Ovary (tissue), 9 donors: ENCODE results near the gene CCDC3. TPM values are rescaled to one million over a fixed set of nuclear protein-coding genes. Genes with fewer than 3 reads are reported as not detected.

ENCODE experiments used
- DNase-seq, 5 donors: peaks; one replicate each; pipeline ENCODE4 v3.0.0-alpha.2; 2019 to 2020
- H3K27ac ChIP-seq, 2 donors: fragments of 200-600 bp; one replicate each; pipeline versions ENCODE4 v1.5.1 to v1.8.0; 2019 to 2022
- H3K27me3 ChIP-seq: fragments of 200-600 bp; one replicate; pipeline ENCODE4 v1.8.0; 2022
- H3K36me3 ChIP-seq: fragments of 200-600 bp; sonication (generic); one replicate; pipeline ENCODE4 v1.5.1; 2019
- H3K4me1 ChIP-seq: one replicate; pipeline ENCODE4 v1.8.1; 2013; ENCODE audit warnings: mild to moderate bottlenecking, moderate library complexity; ENCODE audit not compliant: insufficient read depth
- H3K4me3 ChIP-seq: fragments of 200-600 bp; sonication (generic); one replicate; pipeline ENCODE4 v1.5.1; 2017
- H3K9me3 ChIP-seq, 2 donors: fragments of 200-600 bp in 1 of 2; sonication (generic) in 1 of 2; one replicate each; pipeline versions ENCODE4 v1.5.1 to v1.8.1; 2013 to 2019; ENCODE audit warnings: mild to moderate bottlenecking in 1 of 2, moderate library complexity in 1 of 2
- CTCF ChIP-seq, 3 donors: fragments of 450-650 bp in 2 of 3; fragments of 200-600 bp in 1 of 3; IDR thresholded peaks; one replicate each; pipeline versions ENCODE4 v1.5.1 to v1.8.0; 2016 to 2022; ENCODE audit warnings: antibody characterized with exemption in 3 of 3, mild to moderate bottlenecking in 1 of 3
- EP300 ChIP-seq: sonication (generic); formaldehyde crosslinking; IDR thresholded peaks from one replicate; pipeline ENCODE4 v1.6.1; 2017; ENCODE audit warnings: antibody characterized with exemption
- POLR2A ChIP-seq: fragments of 450-650 bp; IDR thresholded peaks from one replicate; pipeline ENCODE4 v1.6.1; 2017; ENCODE audit warnings: antibody characterized with exemption, mild to moderate bottlenecking, moderate library complexity
- WGBS, 3 donors: extraction: QIAGEN DNeasy Blood & Tissue Kit in 1 of 3; methylation state at CpG; one replicate each; pipeline versions ENCODE4 v1.1.5 to v1.1.7; 2013 to 2017; 5-methylcytosine and 5-hydroxymethylcytosine counted together
- intact Hi-C, 4 donors: fragments of 100-400 bp; cut with DNase I; formaldehyde crosslinking; loops; one replicate each; pipeline versions ENCODE4 v1.11.0 to v1.15.1; 2022 to 2023
- polyA plus RNA-seq, 2 donors: library from polyadenylated mRNA; stranded (reverse); fragments of 200-250 nt in 1 of 2; fragments of 350-450 nt in 1 of 2; fragmentation: Illumina TruSeq in 1 of 2; extraction: RNeasy Lipid Tissue Mini Kit (QIAGEN cat#74804) in 1 of 2; gene quantifications; one replicate each; pipeline ENCODE4 v1.2.3, GENCODE V29; 2013 to 2014
- total RNA-seq, 7 donors: library from RNA; depleted of rRNA in 2 of 7; stranded (reverse); fragments of >200 nt in 2 of 7; fragmentation: NEBNext Ultra II Directional in 3 of 7; extraction: Animal tissue kit (Norgen Biotek cat#: 25700) in 3 of 7; gene quantifications; one replicate each; pipeline versions ENCODE4 v1.1.0 to v1.2.4, GENCODE V29; 2016 to 2023
- donor health status: DM: no; HTN: no; CAD: no; lungs with moderate emphysema.
- donor health status: DM: no; HTN: no; CAD: no.
- donor health status: Bipolar disorder and iron deficiency.
- donor health status: DM: yes; HTN: yes; CAD: no.
- donor health status: DM: no; HTN: no; CAD: no.
- donor health status: DM: yes; HTN: yes; CAD: no.

CCDC3 gene
- total and polyA plus RNA-seq, 9 donors, result 14.3 to 190 (median 53.7) TPM

GRCh38 chr10:12937527-12937926, 64.0 kb downstream of the CCDC3 start:
- peaks cover 6% of the 10 kb centered on the region for H3K4me1 ChIP-seq
- no peak overlapping the region for H3K27ac ChIP-seq
- no peak overlapping the region for H3K4me3 ChIP-seq
- TF ChIP-seq CTCF (IDR thresholded peaks at IDR 0.05) (no peak), POLR2A (no peak), EP300 (no peak)
- 93 to 95% (median 94%) methylated on average over 3 of the region's 3 CpGs for WGBS, 3 donors
- H3K27me3 ChIP-seq, result no peaks in the 10 kb centered on the region
- no peak for DNase-seq
- H3K36me3 ChIP-seq, result no peaks in the 10 kb centered on the region
- intact Hi-C loops, result no loop called here
- no peaks in the 10 kb centered on the region for H3K9me3 ChIP-seq

- no peak for TF ChIP-seq EP300
- TF ChIP-seq CTCF (IDR thresholded peaks at IDR 0.05), result no peak
- TF ChIP-seq POLR2A, result no peak
- 96 to 97% (median 96%) methylated on average over 4 of the region's 4 CpGs for WGBS, 3 donors
- H3K36me3 ChIP-seq, result no peaks in the 10 kb centered on the region
Measured at GRCh38 chr10:12934777-12935176, 66.7 kb downstream of the CCDC3 start.

GRCh38 chr10:12929381-12929780, 72.1 kb downstream of the CCDC3 start:
- H3K27ac ChIP-seq, result no peak overlapping the region
- WGBS, 3 donors, result 91 to 98% (median 93%) methylated on average over 2 of the region's 2 CpGs
- no peaks in the 10 kb centered on the region for H3K36me3 ChIP-seq
- no peak overlapping the region for H3K4me3 ChIP-seq
- TF ChIP-seq CTCF (IDR thresholded peaks at IDR 0.05) (no peak), POLR2A (no peak), EP300 (no peak)
- no peaks in the 10 kb centered on the region for H3K9me3 ChIP-seq
- no peaks in the 10 kb centered on the region for H3K27me3 ChIP-seq
- DNase-seq, result no peak
- H3K4me1 ChIP-seq, result no peaks in the 10 kb centered on the region
- intact Hi-C loops, result no loop called here

More at GRCh38 chr10:12934777-12935176, 66.7 kb downstream of the CCDC3 start:
- Histone ChIP-seq H3K27ac (no peak overlapping the region), H3K27me3 (no peaks in the 10 kb centered on the region), H3K4me1 (no peaks in the 10 kb centered on the region), H3K4me3 (no peak overlapping the region), H3K9me3 (no peaks in the 10 kb centered on the region)
- intact Hi-C loops, result no loop called here
- no peak for DNase-seq

GRCh38 chr10:12928571-12928970, 72.9 kb downstream of the CCDC3 start:
- TF ChIP-seq CTCF (IDR thresholded peaks at IDR 0.05) (no peak), POLR2A (no peak), EP300 (no peak)
- Histone ChIP-seq H3K27me3 (no peaks in the 10 kb centered on the region), H3K4me3 (no peak overlapping the region), H3K36me3 (no peaks in the 10 kb centered on the region), H3K4me1 (no peaks in the 10 kb centered on the region), H3K9me3 (no peaks in the 10 kb centered on the region), H3K27ac (no peak overlapping the region)
- 89 to 96% (median 95%) methylated on average over 6 of the region's 6 CpGs for WGBS, 3 donors
- intact Hi-C loops, result no loop called here
- no peak for DNase-seq
